A673 (cell line): ENCODE results near the gene AKAP6.

ENCODE experiments used
- EZH2 ChIP-seq: fragments of 200-600 bp; sonication (generic); IDR thresholded peaks from 2 replicates; pipeline ENCODE4 v1.6.1; 2017; ENCODE audit warnings: borderline replicate concordance, low read depth, mild to moderate bottlenecking, mixed read lengths, antibody characterized with exemption, low read length; ENCODE audit not compliant: poor library complexity, severe bottlenecking
- TF ChIP-seq, protein P1 (sequence below): fragments of 300-800, 200-600 bp; sonication (generic); conservative IDR thresholded peaks from 2 replicates; pipeline ENCODE4 v1.5.1; 2017; ENCODE audit warnings: low read depth, mild to moderate bottlenecking, antibody characterized with exemption, low read length, moderate library complexity, mixed read lengths

DNA sequence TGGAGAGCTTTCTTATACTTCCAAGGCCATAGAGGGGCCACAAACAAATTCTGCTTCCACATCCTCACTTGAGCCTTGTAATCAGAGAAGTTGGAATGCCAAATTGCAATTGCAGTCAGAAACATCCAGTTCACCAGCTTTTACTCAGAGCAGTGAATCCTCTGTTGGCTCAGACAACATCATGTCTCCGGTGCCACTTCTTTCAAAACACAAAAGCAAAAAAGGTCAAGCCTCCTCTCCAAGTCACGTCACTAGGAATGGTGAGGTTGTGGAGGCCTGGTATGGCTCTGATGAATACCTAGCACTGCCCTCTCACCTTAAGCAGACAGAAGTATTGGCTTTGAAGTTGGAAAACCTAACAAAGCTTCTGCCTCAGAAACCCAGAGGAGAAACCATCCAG is 217.1 kb downstream of the AKAP6 start:
- no peak for TF ChIP-seq EZH2
- TF ChIP-seq, protein P1, sequence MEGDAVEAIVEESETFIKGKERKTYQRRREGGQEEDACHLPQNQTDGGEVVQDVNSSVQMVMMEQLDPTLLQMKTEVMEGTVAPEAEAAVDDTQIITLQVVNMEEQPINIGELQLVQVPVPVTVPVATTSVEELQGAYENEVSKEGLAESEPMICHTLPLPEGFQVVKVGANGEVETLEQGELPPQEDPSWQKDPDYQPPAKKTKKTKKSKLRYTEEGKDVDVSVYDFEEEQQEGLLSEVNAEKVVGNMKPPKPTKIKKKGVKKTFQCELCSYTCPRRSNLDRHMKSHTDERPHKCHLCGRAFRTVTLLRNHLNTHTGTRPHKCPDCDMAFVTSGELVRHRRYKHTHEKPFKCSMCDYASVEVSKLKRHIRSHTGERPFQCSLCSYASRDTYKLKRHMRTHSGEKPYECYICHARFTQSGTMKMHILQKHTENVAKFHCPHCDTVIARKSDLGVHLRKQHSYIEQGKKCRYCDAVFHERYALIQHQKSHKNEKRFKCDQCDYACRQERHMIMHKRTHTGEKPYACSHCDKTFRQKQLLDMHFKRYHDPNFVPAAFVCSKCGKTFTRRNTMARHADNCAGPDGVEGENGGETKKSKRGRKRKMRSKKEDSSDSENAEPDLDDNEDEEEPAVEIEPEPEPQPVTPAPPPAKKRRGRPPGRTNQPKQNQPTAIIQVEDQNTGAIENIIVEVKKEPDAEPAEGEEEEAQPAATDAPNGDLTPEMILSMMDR, result no peak
